H1 (cell line): Measurements from ENCODE around the gene ABHD14A. TPM values are rescaled to one million over a fixed set of nuclear protein-coding genes. Genes with fewer than 3 reads are reported as not detected.

Source experiments
- CTCF ChIA-PET: fragments of 300-600 bp; sonication (Branson Sonifier 250); formaldehyde crosslinking; loops from one replicate; lab custom pipeline; 2021; ENCODE audit not compliant: partially characterized antibody; lab: Charles Lee
- POLR2A ChIA-PET: fragments of 300-600 bp; sonication (Branson Sonifier 250); formaldehyde crosslinking; loops from one replicate; lab custom pipeline; 2021; ENCODE audit warnings: inconsistent platforms; ENCODE audit not compliant: partially characterized antibody; lab: Charles Lee
- DNase-seq, 2 experiments: peaks; one replicate each; pipeline versions ENCODE4 v3.0.0 to v3.0.0-alpha.2; 2010 to 2022; ENCODE audit warnings: low spot score in 2 of 2, low read depth in 1 of 2, mixed read lengths in 1 of 2
- FAIRE-seq: peaks from 2 replicates; lab custom pipeline; 2011; peaks lifted over from hg19 to GRCh38; lab: Jason Lieb, UNC
- H2AFZ ChIP-seq: 2 replicates; pipeline ENCODE4 v1.8.1; 2012; ENCODE audit warnings: low read length, inconsistent platforms
- H2AK5ac ChIP-seq: 2 replicates; pipeline ENCODE4 v1.6.1; 2013; ENCODE audit warnings: low read depth, low read length
- H2BK120ac ChIP-seq: replicated peaks from 2 replicates; pipeline ENCODE3; 2013; ENCODE audit warnings: low read depth, low read length, inconsistent platforms
- H2BK12ac ChIP-seq: 2 replicates; pipeline ENCODE4 v1.6.1; 2013; ENCODE audit warnings: low read depth, low read length
- H2BK15ac ChIP-seq: 2 replicates; pipeline ENCODE4 v1.6.1; 2013; ENCODE audit warnings: low read length
- H2BK20ac ChIP-seq: 2 replicates; pipeline ENCODE4 v1.6.1; 2013; ENCODE audit warnings: low read length
- H2BK5ac ChIP-seq: 2 replicates; pipeline ENCODE4 v1.6.1; 2013; ENCODE audit warnings: low read depth, low read length
- H3K14ac ChIP-seq: 2 replicates; pipeline ENCODE4 v1.6.1; 2013; ENCODE audit warnings: inconsistent platforms; ENCODE audit not compliant: insufficient read length
- H3K18ac ChIP-seq: 2 replicates; pipeline ENCODE4 v1.6.1; 2013; ENCODE audit warnings: low read length; ENCODE audit errors: extremely low read depth
- H3K23ac ChIP-seq: 2 replicates; pipeline ENCODE4 v1.6.1; 2013; ENCODE audit warnings: inconsistent platforms; ENCODE audit not compliant: insufficient read length
- H3K23me2 ChIP-seq: 2 replicates; pipeline ENCODE4 v1.6.1; 2013; ENCODE audit warnings: low read depth, low read length
- H3K27ac ChIP-seq: 2 replicates; pipeline ENCODE4 v1.6.1; 2011; ENCODE audit warnings: low read depth, low read length, inconsistent platforms
- H3K27me3 ChIP-seq, 4 experiments: replicated peaks in 1 of 4; 1 replicate in 1 of 4; 2 replicates in 3 of 4; pipeline versions ENCODE4 v1.6.1 to v1.8.1; 2011 to 2013; ENCODE audit warnings: low read length in 3 of 4, mild to moderate bottlenecking in 3 of 4, inconsistent platforms in 2 of 4, mixed read lengths in 2 of 4, moderate library complexity in 1 of 4; ENCODE audit not compliant: control insufficient read depth in 3 of 4, insufficient read depth in 3 of 4; ENCODE audit errors: extremely low read depth in 1 of 4
- H3K36me3 ChIP-seq, 4 experiments: 2 replicates each; pipeline versions ENCODE4 v1.6.1 to v1.8.1; 2011 to 2013; ENCODE audit warnings: mild to moderate bottlenecking in 4 of 4, low read length in 3 of 4, moderate library complexity in 2 of 4, control low read depth in 1 of 4, inconsistent platforms in 1 of 4; ENCODE audit not compliant: insufficient read depth in 4 of 4, control insufficient read depth in 2 of 4
- H3K4ac ChIP-seq: replicated peaks from 2 replicates; pipeline ENCODE3; 2013; ENCODE audit warnings: low read length, low read depth, mixed read lengths, inconsistent platforms; ENCODE audit not compliant: insufficient read length
- H3K4me1 ChIP-seq, 4 experiments: replicated peaks in 1 of 4; 1 replicate in 1 of 4; 2 replicates in 3 of 4; pipeline versions ENCODE4 v1.6.1 to v1.8.1; 2011 to 2013; ENCODE audit warnings: low read length in 3 of 4, inconsistent platforms in 2 of 4, mixed read lengths in 1 of 4; ENCODE audit not compliant: insufficient read depth in 4 of 4, control insufficient read depth in 3 of 4
- H3K4me2 ChIP-seq, 2 experiments: 2 replicates each; pipeline versions ENCODE4 v1.6.1 to v1.8.1; 2011 to 2013; ENCODE audit warnings: low read depth in 2 of 2, low read length in 2 of 2, control low read depth in 1 of 2, inconsistent platforms in 1 of 2, mild to moderate bottlenecking in 1 of 2; ENCODE audit not compliant: insufficient read depth in 1 of 2
- H3K4me3 ChIP-seq, 4 experiments: fragments of 200-600, 300-600 bp in 1 of 4; sonication (generic), shearing (Covaris generic), sonication (Bioruptor Twin) in 1 of 4; 2 replicates each; pipeline versions ENCODE4 v1.5.1 to v1.8.1; 2011 to 2016; ENCODE audit warnings: low read length in 4 of 4, low read depth in 3 of 4, control low read depth in 2 of 4, inconsistent platforms in 2 of 4, mild to moderate bottlenecking in 2 of 4, mixed read lengths in 1 of 4, moderate library complexity in 1 of 4; ENCODE audit not compliant: insufficient read depth in 2 of 4; ENCODE audit errors: extremely low read depth in 1 of 4
- H3K56ac ChIP-seq: replicated peaks from 2 replicates; pipeline ENCODE3; 2013; ENCODE audit warnings: low read depth, mild to moderate bottlenecking, mixed read lengths, low read length, inconsistent platforms; ENCODE audit not compliant: insufficient read length
- H3K79me1 ChIP-seq: 2 replicates; pipeline ENCODE4 v1.6.1; 2013; ENCODE audit warnings: low read depth, low read length, control low read depth
- H3K79me2 ChIP-seq, 2 experiments: 2 replicates each; pipeline versions ENCODE4 v1.6.1 to v1.8.1; 2012 to 2013; ENCODE audit warnings: low read length in 2 of 2, mild to moderate bottlenecking in 2 of 2, inconsistent platforms in 1 of 2; ENCODE audit not compliant: insufficient read depth in 2 of 2, control insufficient read depth in 1 of 2
- H3K9ac ChIP-seq, 4 experiments: replicated peaks in 1 of 4; 1 replicate in 1 of 4; 2 replicates in 3 of 4; pipeline versions ENCODE4 v1.6.1 to v1.8.1; 2011 to 2013; ENCODE audit warnings: low read depth in 3 of 4, low read length in 3 of 4, control low read depth in 2 of 4, mild to moderate bottlenecking in 2 of 4, moderate library complexity in 2 of 4, inconsistent platforms in 1 of 4; ENCODE audit errors: extremely low read depth in 1 of 4
- H3K9me3 ChIP-seq, 2 experiments: 2 replicates each; pipeline versions ENCODE4 v1.6.1 to v1.8.1; 2012 to 2013; ENCODE audit warnings: mild to moderate bottlenecking in 2 of 2, moderate library complexity in 2 of 2, control low read depth in 1 of 2, inconsistent platforms in 1 of 2, low read depth in 1 of 2, low read length in 1 of 2, mixed read lengths in 1 of 2; ENCODE audit not compliant: insufficient read depth in 2 of 2
- H4K20me1 ChIP-seq, 2 experiments: replicated peaks in 1 of 2; 2 replicates each; pipeline versions ENCODE3 to v1.8.1; 2011 to 2013; ENCODE audit warnings: inconsistent platforms in 2 of 2, low read length in 2 of 2, mild to moderate bottlenecking in 1 of 2; ENCODE audit not compliant: insufficient read depth in 2 of 2, control insufficient read depth in 1 of 2
- H4K5ac ChIP-seq: 2 replicates; pipeline ENCODE4 v1.6.1; 2013; ENCODE audit warnings: low read length, low read depth, mixed read lengths, inconsistent platforms; ENCODE audit not compliant: insufficient read length
- H4K8ac ChIP-seq: 2 replicates; pipeline ENCODE4 v1.8.0; 2013; ENCODE audit warnings: mild to moderate bottlenecking, moderate library complexity, low read length, inconsistent platforms; ENCODE audit not compliant: insufficient read depth; ENCODE audit errors: extremely low read depth
- H4K91ac ChIP-seq: replicated peaks from 2 replicates; pipeline ENCODE3; 2013; ENCODE audit warnings: low read length, mixed read lengths, inconsistent platforms; ENCODE audit not compliant: insufficient read length
- BCL11A ChIP-seq, 2 experiments: IDR thresholded peaks; one replicate each; pipeline ENCODE4 v1.6.1; 2011; ENCODE audit warnings: low read depth in 2 of 2, low read length in 2 of 2, mild to moderate bottlenecking in 2 of 2
- CBX5 ChIP-seq: fragments of 300-800, 300-1000 bp; sonication (generic); IDR thresholded peaks from 2 replicates; pipeline ENCODE4 v1.7.1; 2016; ENCODE audit warnings: antibody characterized with exemption, low read length, low read depth
- CHD1 ChIP-seq: IDR thresholded peaks from 2 replicates; pipeline ENCODE4 v1.6.1; 2012; ENCODE audit warnings: low read depth, low read length, improper control_type of control experiment
- CHD2 ChIP-seq: IDR thresholded peaks from 2 replicates; pipeline ENCODE4 v1.6.1; 2012; ENCODE audit warnings: low read length, improper control_type of control experiment
- GABPA ChIP-seq: IDR thresholded peaks from 2 replicates; pipeline ENCODE4 v1.6.1; 2011; ENCODE audit warnings: mild to moderate bottlenecking, low read length, moderate library complexity, borderline replicate concordance; ENCODE audit not compliant: insufficient read depth
- KDM5A ChIP-seq: fragments of 200-600 bp; IDR thresholded peaks from 2 replicates; pipeline ENCODE4 v1.7.1; 2012; ENCODE audit warnings: mild to moderate bottlenecking, low read length, inconsistent platforms, mixed read lengths
- POLR2AphosphoS5 ChIP-seq: IDR thresholded peaks from 2 replicates; pipeline ENCODE4 v1.6.1; 2011; ENCODE audit warnings: low read depth, low read length
- RXRA ChIP-seq: IDR thresholded peaks from 2 replicates; pipeline ENCODE4 v1.6.1; 2011; ENCODE audit warnings: low read depth, mild to moderate bottlenecking, low read length, moderate library complexity; ENCODE audit not compliant: insufficient read depth
- SAP30 ChIP-seq: fragments of 300-600 bp; sonication (generic); IDR thresholded peaks from 2 replicates; pipeline ENCODE4 v1.7.1; 2012; ENCODE audit warnings: low read length, moderate library complexity, mild to moderate bottlenecking, inconsistent platforms; ENCODE audit not compliant: insufficient read depth, insufficient replicate concordance
- TAF1 ChIP-seq: IDR thresholded peaks from 2 replicates; pipeline ENCODE4 v1.6.1; 2011; ENCODE audit warnings: mild to moderate bottlenecking, low read depth, low read length
- TEAD4 ChIP-seq: IDR thresholded peaks from 2 replicates; pipeline ENCODE4 v1.6.1; 2012; ENCODE audit warnings: low read depth, low read length, inconsistent platforms, mixed read lengths
- WGBS, 2 experiments: shearing (Covaris generic) in 1 of 2; methylation state at CpG; one replicate each; pipeline versions ENCODE4 v1.1.6 to v1.1.7; 2013 to 2015; ENCODE audit warnings: low lambda C conversion rate in 2 of 2, mixed read lengths in 2 of 2, inconsistent platforms in 1 of 2, low coverage in 1 of 2, missing lambda C conversion rate in 1 of 2; ENCODE audit not compliant: insufficient replicate concordance in 2 of 2, insufficient coverage in 1 of 2, insufficient read length in 1 of 2; ENCODE audit errors: extremely low coverage in 1 of 2, missing lambda C conversion rate in 1 of 2; 5-methylcytosine and 5-hydroxymethylcytosine counted together
- polyA plus RNA-seq, 7 experiments: library from polyadenylated mRNA; depleted of rRNA in 3 of 7; stranded (reverse) in 5 of 7; unstranded in 2 of 7; fragments of >200 nt in 5 of 7; fragments of 200-250 nt in 2 of 7; gene quantifications; 1 replicate in 5 of 7; 2 replicates in 1 of 7; 4 replicates in 1 of 7; pipeline versions ENCODE4 v1.2.1 to v1.2.3, GENCODE V29; 2011 to 2013; ENCODE audit warnings: missing spikeins in 2 of 7, mixed read lengths in 2 of 7
- total RNA-seq: library from RNA; stranded (reverse); fragmentation: NEBNext Ultra II Directional; extraction: Animal tissue kit (Norgen Biotek cat#: 25700); gene quantifications from 2 replicates; pipeline ENCODE4 v1.2.1, GENCODE V29; 2021
- TF ChIP-seq, protein P1 (sequence below): IDR thresholded peaks from 2 replicates; pipeline ENCODE4 v1.6.1; 2011; ENCODE audit warnings: low read depth, mild to moderate bottlenecking, low read length; ENCODE audit not compliant: insufficient read depth
- TF ChIP-seq, protein P2 (sequence below): IDR thresholded peaks from 2 replicates; pipeline ENCODE4 v1.6.1; 2012; ENCODE audit warnings: inconsistent platforms

Gene ABHD14A
- total and polyA plus RNA-seq, 2 of the 8 experiments (the other 6 are each of a cell fraction or from before 2014, with no cell fraction given), result 4.6 to 9.8 TPM

DNA sequence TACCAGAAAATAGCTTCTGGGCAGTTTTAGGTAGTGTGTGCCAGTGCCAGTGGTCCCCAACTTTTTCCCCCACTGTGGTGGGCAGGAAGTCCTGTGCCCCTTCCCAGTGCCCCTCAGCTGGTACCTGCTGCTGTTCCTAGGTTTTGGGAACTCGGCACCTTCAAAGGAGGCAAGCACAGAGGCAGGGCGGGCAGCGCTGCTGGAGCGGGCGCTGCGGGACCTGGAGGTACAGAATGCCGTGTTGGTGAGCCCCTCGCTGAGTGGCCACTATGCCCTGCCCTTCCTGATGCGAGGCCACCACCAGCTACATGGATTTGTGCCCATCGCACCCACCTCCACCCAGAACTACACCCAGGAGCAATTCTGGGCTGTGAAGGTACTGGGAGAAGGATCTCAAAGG is 5.4 kb downstream of the ABHD14A start:
- H3K14ac ChIP-seq, result no peak overlapping the region
- H4K20me1 ChIP-seq, result peaks cover 0 to 6% of the 10 kb centered on the region in 2 experiments
- H2BK120ac ChIP-seq, result no peak overlapping the region
- no peak overlapping the region for H4K91ac ChIP-seq
- ChIA-PET CTCF (interaction anchor here (1.2 to 5.5 kb wide), 5 partner anchors 8 to 160 kb away, joined by 3 to 66 read pairs (median 25); partner anchors contain the start of genes PARP3, PCBP4, RPL29 and RRP9), POLR2A (interaction anchor here (25.9 to 29.3 kb wide), 2 partner anchors 4 to 9 kb away, joined by 923 read pairs; partner anchors contain the start of genes ABHD14A, ABHD14B, ACY1 and PCBP4)
- no peak overlapping the region for H4K5ac ChIP-seq
- no peak overlapping the region for H3K23ac ChIP-seq
- H3K23me2 ChIP-seq, result peaks cover 10% of the 10 kb centered on the region
- H3K4me3 ChIP-seq, result no peak overlapping the region
- no peak overlapping the region for H4K8ac ChIP-seq
- H2BK20ac ChIP-seq, result no peak overlapping the region
- no peak overlapping the region for H3K9ac ChIP-seq
- H2BK5ac ChIP-seq, result no peak overlapping the region
- H2BK15ac ChIP-seq, result no peak overlapping the region
- H3K79me1 ChIP-seq, result peaks cover 10% of the 10 kb centered on the region
- no peak overlapping the region for H3K4me2 ChIP-seq
- H3K27ac ChIP-seq, result no peak overlapping the region
- WGBS, 2 experiments, result 96% methylated on average over 10 of the region's 10 CpGs; no CpG with 5 or more reads in 1 of the 2 experiments
- DNase-seq (no peak), FAIRE-seq (no peak)
- no peaks in the 10 kb centered on the region for H3K9me3 ChIP-seq
- no peak overlapping the region for H3K56ac ChIP-seq
- H3K4ac ChIP-seq, result no peak overlapping the region
- H2AK5ac ChIP-seq, result no peak overlapping the region
- H2BK12ac ChIP-seq, result no peak overlapping the region
- no peak overlapping the region for H3K18ac ChIP-seq
- H3K79me2 ChIP-seq, result no peaks in the 10 kb centered on the region
- no peak overlapping the region for H2AFZ ChIP-seq
- no peaks in the 10 kb centered on the region for H3K36me3 ChIP-seq
- H3K4me1 ChIP-seq, result peaks cover 5 to 18% (median 13%) of the 10 kb centered on the region in 4 experiments
- H3K27me3 ChIP-seq, result peaks cover 2 to 19% (median 11%) of the 10 kb centered on the region in 4 experiments; a peak in 6 of 7 replicates
- TF ChIP-seq KDM5A, result no peak
- TF ChIP-seq RXRA, result no peak
- TF ChIP-seq, protein P1, sequence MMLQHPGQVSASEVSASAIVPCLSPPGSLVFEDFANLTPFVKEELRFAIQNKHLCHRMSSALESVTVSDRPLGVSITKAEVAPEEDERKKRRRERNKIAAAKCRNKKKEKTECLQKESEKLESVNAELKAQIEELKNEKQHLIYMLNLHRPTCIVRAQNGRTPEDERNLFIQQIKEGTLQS, result no peak
- TF ChIP-seq GABPA, result no peak
- TF ChIP-seq CHD1, result no peak
- no peak for TF ChIP-seq TEAD4
- no peak for TF ChIP-seq CHD2
- no peak for TF ChIP-seq CBX5
- no peak for TF ChIP-seq TAF1
- TF ChIP-seq SAP30, result no peak
- no peak for TF ChIP-seq POLR2AphosphoS5
- TF ChIP-seq, protein P2, sequence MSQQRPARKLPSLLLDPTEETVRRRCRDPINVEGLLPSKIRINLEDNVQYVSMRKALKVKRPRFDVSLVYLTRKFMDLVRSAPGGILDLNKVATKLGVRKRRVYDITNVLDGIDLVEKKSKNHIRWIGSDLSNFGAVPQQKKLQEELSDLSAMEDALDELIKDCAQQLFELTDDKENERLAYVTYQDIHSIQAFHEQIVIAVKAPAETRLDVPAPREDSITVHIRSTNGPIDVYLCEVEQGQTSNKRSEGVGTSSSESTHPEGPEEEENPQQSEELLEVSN, result no peak
- no peak for TF ChIP-seq BCL11A (IDR thresholded peaks at IDR 0.05; ENCODE audit: low read depth in 2 of 2, low read length in 2 of 2)
